Stimulated activated CD8-positive, alpha-beta memory T cell treated with anti-CD3 and anti-CD28 coated beads, Interleukin-7, amount 100 ng/mL, for 1 hour (primary cell): Measurements from ENCODE around the gene PGAM5.
"Not testable (repeated sequence)": the region's sequence is repeated elsewhere in the genome, so short reads cannot be mapped to it uniquely, and the experiment has no call there.

Experiments used
- DNase-seq, 2 donors: peaks; one replicate each; pipeline ENCODE4 v3.0.0-alpha.2; 2020; ENCODE audit warnings: low read depth in 2 of 2

The PGAM5 gene

DNA sequence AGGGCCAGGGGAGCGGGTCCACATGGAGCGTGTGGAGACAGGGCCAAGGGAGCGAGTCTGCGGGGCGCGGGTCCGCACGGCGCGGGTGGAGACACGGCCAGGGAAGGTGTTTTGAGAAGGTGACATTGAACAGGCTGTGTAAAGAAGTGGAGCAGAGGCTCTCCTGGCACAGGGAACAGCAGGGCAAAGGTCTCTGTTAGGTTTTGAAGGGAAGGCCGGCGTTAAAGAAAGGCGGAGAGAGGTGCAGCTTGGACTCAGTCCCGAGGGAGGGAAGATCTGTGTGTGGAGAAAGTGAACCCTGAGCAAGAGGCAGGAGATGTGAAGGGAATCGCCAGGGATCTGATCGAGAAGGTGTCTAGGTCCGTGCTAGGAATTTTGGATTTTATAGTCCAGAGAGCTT lies 21.4 kb upstream of the PGAM5 start:
- no peak for DNase-seq

DNA sequence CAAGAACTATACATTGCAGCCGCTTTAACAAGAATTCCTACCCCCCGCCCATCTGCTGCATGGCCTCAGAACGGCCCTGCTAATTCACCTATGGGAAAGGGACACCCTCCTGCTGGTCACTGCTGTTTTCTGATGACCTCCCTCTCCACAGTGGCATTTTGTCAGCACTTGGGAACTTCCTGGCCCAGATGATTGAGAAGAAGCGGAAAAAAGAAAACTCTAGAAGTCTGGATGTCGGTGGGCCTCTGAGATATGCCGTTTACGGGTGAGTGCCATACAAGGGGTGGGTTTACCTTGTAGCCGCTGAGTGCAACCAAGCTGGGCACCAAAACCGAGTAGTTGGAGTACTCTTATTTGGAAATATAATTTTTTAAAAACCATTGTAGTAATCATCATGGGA lies 20.5 kb upstream of the PGAM5 start:
- DNase-seq = no peak

DNA sequence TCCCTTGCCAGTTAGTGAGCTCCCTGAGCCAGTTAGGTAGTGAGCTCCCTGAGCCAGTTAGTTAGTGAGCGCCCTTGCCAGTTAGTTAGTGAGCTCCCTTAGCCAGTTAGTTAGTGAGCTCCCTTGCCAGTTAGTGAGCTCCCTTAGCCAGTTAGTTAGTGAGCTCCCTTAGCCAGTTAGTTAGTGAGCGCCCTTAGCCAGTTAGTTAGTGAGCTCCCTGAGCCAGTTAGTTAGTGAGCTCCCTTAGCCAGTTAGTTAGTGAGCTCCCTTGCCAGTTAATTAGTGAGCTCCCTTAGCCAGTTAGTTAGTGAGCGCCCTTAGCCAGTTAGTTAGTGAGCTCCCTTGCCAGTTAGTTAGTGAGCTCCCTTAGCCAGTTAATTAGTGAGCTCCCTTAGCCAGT lies 18.6 kb upstream of the PGAM5 start:
- DNase-seq = not testable (repeated sequence)

DNA sequence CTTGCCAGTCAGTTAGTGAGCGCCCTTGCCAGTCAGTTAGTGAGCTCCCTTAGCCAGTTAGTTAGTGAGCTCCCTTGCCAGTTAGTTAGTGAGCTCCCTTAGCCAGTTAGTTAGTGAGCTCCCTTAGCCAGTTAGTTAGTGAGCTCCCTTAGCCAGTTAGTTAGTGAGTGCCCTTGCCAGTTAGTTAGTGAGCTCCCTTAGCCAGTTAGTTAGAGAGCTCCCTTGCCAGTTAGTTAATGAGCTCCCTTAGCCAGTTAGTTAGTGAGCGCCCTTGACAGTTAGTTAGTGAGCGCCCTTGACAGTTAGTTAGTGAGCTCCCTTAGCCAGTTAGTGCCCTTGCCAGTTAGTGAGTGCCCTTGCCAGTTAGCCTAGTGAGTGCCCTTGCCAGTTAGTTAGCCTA lies 15.8 kb upstream of the PGAM5 start:
- DNase-seq = not testable (repeated sequence)

DNA sequence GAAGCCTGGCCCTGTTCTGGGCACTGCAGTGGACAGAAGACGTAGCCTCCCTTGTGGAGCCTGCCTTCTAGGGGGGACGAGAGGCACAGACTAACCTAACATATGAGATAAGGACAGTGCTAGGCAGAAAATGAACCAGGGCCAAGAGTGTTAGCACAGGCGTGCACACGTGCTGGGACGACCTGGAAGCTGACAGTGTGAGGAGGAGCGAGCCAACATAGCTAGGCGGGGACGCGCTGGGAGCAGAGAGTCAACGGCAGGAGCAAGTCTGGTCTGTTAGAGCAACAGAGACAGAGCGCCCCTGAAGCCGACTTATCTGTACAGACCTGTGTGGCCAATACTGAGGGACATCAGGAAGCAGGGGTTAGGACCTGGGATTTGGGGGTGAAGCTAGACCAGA lies 15.2 kb upstream of the PGAM5 start:
- no peak for DNase-seq

DNA sequence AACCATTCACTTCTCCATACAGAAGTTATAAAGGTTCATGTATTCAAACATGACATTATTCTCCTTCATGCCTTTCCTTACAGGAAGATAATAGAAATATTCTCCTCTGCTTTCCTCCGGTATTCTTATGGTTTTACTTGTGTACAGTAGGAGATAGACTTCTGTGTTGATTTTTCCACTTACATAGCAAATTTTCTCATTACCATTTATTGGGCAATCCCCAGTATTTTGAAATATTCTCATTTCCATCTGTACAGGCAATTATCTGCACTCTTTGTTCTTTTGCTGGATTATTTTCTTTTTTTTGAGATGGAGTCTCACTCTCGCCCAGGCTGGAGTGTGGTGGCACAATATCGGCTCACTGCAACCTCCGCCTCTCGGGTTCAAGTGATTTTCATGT lies 12.3 kb upstream of the PGAM5 start:
- no peak for DNase-seq

DNA sequence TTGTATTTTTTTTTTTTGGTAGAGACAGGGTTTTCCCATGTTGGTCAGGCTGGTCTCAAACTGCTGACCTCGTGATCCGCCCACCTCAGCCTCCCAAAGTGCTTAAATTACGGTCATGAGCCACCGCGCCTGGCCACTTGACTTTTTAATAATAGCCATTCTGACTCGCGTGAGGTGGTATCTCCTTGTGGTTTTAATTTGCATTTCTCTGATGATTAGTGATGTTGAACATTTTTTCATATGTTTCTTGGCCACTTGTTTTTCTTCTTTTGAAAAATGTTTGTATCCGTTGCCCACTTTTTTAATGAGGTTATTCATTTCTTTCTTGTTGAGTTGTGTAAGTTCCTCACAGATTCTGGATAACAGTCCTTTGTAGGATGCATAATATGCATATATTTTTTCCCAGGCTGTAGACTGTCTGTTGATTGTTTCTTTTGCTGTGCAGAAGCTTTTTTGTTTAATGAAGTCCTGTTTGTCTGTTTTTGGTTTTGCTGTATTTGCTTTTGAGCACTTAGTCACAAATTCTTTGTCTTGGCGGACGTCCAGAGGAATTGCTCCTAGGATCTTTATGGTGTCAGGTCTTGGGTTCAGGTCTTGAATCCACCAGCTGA lies 10.3 kb upstream of the PGAM5 start:
- DNase-seq = no peak

DNA sequence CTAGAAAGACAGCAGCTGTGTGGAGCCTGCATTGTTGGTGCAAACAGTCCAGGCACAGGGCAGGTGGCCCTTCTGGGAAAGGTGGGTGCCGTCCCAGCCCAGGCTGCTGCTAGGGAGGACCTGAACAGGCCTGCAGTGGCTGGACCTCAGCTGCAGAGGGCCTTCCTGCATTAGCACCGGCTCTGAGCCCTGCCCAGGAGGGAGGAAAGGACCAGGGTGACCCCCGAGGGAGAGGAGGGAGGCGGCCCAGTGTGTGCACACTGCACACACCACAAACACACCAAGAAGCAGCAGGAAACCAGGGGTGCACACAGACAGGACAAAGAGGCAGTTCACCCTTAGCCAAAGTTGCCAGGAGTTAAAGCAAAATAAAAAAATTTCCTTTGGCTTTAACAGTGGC lies 8.0 kb upstream of the PGAM5 start:
- DNase-seq = no peak

DNA sequence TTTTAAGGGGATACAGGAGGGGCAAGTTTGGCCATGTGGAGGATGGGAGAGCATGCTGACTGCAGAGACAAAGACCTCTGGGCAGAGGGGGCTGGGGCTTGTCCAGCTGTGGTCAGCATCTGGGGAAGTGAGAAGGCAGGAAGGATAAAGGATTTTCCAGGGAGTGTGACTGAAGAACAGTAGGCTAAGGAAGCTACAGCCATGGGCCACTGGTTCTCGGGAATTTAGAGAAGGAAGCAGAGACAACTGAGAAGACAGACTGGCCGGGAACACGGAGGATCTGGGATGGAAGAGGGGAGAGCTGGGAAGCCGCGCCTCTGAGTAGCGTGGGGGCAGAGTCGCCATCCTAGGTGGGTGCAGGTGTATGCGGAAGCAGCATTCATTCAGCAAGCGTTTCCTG lies 7.0 kb upstream of the PGAM5 start:
- DNase-seq = no peak

DNA sequence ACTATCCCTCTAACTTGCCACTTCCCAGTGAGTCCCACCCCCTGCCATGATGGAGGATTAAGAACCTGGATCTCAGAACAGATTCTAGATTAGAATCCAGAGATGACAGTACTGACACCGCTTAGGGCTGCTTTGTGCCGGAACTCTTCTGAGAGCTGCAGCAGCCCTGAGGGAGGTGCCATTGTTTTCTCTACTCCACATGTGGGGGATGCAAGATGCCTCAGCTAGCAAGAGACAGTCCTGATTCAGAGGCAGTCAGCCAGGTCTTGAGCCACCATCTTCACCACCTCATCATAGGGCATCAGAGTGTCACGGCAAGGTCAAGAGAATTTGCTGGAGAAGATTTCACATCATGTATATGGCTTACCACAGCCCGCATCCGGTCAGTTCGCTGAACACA lies 3.4 kb upstream of the PGAM5 start:
- no peak for DNase-seq

DNA sequence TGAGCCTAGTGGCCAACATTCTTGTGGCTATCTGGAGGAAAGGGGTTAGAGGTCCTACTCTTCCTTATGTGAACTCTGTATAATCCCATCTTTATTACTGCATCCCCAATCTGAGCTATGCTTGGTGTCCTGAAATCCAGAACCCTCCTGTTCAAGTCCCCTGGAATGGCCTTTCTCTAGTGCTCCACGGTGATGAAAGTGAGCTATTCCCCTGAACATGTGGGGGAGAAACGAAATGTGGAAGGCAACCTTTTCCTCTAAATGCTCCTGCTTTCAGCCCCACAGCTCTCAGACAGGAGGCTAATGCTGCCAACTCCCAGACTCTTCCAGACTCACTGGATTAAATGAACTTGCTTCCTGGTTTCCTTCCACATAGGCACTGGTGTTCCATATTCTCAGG lies 2.5 kb upstream of the PGAM5 start:
- DNase-seq = no peak

DNA sequence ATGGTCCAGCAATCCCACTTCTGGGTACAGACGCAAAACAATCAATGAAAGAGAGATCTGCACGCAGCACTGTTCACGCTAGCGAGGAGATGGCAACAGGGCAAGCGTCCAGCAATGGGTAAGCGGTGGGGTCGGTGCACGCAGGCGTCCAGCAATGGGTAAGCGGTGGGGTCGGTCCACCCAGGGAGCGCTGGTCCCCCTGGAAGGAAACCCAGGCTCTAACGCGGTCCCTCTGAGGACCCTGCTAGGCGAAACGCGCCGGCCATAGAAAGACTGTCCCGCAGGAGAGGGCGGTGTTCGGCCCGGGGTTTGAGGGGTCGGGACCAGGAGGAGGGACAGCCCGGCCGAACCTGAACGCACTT lies 618 bp upstream of the PGAM5 start:
- DNase-seq = no peak

DNA sequence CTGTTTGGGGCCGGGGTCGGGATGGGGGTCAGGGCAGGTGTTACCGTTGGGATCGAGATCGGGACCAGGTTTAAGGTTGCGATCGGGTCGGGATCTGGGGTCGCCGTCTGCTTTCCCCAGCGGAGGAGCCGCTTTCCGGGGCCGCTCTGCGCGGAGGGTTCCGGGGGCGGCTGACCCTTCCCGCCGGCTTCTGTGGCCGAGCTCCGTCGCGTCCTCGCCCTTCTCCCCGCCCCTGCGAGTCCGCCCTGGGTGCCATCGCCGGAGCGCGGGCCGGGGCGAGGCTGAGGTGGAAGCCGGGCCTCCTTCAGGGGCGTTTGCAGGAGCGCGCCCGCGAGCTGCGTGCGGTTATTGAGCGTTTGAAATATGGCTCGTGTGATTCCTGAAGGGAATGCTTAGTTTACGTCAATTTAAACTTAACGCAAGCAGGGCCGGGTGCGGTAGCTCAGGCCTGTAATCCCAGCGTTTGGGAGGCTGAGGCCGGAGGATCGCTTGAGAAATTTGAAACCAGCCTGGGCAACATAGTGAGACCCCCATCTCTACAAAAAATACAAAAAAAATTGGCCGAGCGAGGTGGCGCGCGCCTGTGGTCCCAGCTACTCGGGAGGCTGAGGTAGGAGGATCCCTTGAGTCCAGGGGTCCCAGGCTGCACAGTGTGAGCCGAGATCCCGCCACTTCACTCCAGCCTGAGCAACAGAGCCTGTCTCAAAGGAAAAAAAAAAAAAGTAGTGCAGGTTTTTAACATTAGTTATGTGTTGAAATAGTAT lies 620 bp downstream of the PGAM5 start:
- no peak for DNase-seq

DNA sequence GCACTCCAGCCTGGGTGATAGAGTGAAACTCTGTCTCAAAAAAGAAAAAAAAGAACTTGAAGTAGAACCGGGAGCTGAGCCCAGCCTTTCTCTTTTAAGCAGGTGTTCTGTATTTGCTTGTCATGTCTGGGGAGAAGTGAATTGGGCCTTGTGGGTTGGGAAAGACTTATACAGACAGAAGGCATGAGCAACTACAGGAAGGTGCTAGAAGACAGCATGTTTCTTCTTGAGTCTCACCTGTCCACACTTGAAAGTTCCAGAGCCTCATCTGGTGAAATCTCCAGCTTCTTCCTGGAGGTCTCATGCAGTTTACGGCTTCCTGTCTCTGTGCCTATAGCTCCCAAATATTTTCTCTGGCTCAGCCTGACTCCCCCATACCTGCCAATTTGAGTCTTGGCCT lies 2.5 kb downstream of the PGAM5 start:
- DNase-seq = no peak

DNA sequence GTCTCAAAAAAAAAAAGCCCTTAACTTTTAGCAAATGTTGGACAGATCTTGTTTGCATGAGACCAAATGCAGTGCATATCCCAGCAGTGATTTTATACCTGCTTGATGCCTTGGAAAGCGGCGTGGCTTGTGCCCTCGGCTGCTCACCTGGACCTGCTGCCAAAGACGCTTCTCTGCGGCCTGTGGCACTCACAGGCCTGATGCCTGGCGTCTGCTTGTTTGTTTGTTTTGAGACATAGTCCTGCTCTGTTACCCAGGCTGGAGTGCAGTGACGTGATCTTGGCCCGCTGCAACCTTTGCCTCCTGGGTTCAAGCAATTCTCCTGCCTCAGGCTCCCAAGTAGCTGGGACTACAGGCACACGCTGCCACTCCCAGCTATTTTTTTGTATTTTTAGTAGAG lies 5.2 kb downstream of the PGAM5 start:
- DNase-seq = no peak

DNA sequence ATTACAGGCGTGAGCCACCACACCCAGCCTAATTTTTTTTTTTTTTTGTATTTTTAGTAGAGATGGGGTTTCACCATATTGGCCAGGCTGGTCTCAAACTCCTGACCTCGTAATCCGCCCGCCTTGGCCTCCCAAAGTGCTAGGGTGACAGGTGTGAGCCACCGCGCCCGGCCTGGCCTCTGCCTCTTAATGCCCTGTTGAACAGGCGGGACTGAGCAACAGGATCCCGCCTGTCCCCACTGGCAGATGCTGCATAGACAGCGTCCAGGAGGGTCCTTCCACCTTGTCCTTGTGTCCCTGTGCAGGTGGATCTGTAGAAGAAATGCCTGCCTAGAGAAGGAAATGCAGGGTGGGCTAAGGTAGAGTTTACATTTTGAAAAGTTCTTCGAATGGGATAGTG lies 5.7 kb downstream of the PGAM5 start:
- no peak for DNase-seq

DNA sequence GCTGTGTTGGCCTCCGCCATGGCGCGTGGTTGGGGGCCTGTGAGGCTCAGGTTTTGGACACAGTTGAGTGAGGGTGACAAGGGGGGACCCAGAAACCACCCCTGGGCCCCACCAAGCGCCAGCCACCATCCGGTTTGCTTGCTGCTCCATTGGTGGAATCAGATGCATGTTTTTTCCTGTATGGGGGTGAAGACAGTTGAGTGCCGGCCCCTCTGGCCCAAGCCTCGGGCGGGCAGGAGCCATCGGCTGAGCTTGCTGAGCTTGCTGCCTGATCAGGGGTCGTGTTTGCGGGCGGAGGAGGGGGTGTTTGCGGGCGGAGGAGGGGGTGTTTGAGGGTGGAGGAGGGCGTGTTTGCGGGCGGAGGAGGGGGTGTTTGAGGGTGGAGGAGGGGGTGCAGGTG lies 6.4 kb downstream of the PGAM5 start:
- no peak for DNase-seq

DNA sequence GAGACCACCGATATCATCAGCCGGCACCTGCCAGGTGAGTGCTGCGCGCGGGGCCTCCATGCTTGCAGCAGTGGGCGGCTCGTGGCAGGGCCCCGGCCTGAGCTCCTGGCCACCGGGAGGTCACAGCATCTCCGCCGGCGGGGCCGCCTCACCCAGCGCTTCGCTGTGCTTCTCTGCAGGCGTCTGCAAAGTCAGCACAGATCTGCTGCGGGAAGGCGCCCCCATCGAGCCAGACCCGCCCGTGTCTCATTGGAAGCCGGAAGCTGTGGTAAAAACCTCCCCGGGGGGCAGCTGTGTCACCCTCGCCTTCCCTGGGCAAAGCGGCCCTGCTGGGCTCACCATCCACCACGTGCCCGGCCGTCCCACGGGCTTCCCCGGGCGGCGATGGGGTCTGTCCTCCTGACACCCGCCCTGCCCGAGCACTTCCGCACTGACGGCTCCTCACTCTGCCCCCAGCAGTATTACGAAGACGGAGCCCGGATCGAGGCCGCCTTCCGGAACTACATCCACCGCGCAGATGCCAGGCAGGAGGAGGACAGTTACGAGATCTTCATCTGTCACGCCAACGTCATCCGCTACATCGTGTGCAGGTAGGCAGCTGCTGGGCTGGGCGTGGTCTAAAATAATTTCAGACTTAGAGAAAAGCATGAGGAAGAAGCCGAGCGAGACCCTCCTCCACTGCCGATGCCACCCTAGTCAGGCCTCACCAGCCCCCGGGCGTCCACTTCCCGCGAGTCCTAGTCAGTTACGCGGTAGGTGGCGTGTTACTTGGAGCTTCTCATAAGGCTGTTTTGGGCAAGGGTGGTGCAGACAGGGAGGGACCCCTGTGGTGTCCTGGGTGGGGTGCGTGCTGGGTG lies 7.1 kb downstream of the PGAM5 start:
- DNase-seq = no peak

DNA sequence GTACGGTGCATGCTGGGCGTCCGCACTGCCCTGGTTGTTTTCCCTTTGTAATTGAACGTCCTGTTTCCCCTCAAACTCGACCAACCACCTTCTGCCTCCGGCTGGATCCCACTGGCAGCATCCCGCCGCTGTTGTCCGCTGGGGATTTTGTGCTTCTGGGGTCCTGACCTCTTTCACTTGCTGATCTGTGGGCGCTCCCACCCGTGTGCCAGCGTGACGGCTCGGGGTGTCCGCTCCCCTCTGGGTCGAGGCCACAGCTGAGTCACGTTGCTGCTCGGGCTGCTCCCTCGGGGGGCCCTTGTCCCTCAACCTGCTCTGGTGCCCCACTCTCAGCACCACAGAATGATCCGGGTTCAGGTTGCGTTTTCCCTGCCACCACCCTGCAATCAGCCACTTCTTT lies 8.0 kb downstream of the PGAM5 start:
- DNase-seq = no peak

DNA sequence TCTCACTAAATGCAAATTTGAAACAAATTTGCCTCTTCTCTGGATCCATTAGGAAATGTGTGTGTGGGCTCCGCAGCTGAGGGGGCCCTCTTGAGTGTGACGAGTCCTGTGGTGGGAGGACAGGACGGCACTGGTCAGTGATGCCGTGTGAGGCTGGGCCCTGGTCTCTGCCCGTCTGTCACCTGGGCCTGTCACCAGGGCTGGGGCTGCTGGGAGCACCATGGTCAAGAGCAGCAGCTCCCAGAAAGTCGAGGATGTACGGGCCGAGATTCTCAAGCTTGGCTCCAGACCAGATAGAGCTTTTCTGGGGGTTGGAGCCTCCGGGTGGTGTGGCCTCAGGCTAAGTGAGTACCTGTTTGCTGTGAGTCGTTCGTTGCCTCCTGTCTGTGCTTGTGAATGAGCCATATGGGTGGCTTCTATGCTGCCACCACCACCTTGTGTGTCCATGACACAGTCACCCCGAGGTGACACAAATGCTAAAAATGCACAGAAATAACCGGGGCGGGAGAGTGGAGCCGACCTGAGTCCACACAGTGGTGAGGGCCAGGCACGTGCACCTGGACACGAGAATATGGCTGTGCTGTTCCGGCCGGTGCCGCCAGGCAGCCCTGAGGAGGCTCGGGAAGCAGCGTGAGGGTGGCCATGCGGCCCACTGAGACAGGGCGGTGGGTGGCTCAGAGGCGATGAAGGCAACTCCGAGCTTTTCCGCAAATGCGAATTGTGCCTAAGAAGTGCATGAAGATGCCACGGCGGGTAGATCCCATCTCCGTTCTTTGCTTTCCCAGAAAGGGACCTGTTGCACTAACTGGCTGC lies 8.7 kb downstream of the PGAM5 start:
- DNase-seq = no peak

DNA sequence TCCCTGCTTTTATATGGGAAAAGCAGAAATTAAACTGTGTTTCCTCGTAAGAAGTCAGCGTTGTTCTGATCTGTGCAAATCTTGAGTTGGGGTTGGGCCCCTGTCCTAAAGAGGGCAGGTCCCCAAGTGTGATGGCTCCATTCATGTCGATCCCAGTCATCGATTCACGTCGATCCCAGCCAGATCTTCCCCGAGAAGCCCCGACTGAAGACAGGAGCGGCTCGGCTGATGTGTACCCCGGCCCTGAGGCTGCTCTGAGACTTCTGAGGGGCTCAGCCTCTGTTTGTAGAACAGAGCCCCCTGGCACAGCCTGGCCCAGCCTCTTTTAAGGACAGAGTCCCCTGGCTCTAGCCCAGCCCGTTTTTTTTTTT lies 9.3 kb downstream of the PGAM5 start:
- no peak for DNase-seq

DNA sequence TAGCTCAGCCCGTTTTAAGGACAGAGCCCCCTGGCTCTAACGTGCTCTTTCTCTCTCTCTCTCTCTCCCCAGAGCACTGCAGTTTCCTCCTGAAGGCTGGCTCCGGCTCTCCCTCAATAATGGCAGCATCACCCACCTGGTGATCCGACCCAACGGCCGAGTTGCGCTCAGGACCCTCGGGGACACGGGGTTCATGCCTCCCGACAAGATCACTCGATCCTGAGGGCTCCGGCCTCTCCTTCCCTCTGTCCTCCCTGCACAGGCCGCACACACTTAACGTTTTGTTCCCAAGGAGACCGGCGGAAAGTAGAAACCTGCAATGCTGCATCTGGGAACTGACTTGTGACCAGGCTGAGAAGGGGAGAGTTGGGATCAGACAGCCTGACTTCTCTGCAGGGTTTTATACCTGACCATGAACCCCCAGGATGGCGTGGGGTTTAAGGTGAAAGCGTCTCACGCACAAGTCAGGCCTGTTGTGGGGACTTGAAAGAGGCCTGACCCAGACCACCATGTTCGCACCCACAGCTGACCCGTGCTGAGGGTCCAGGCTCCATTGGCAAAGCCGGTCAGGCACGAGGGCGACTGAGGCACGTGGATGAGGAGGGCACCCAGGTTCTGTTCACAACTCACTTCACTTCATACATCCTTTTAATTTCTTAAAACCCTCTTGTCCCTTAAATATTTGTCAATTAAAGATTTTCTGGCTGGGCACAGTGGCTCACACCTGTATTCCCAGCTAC lies 10.1 kb downstream of the PGAM5 start:
- DNase-seq = no peak
